NCI-H446 (cell line): ENCODE data around the gene PLAAT2.
"Not testable (repeated sequence)": the region's sequence is repeated elsewhere in the genome, so short reads cannot be mapped to it uniquely, and the experiment has no call there.

Experiments
- DNase-seq, 2 experiments: peaks; one replicate each; lab custom pipeline; 2025; lab: John Stamatoyannopoulos, UW

Gene PLAAT2

DNA sequence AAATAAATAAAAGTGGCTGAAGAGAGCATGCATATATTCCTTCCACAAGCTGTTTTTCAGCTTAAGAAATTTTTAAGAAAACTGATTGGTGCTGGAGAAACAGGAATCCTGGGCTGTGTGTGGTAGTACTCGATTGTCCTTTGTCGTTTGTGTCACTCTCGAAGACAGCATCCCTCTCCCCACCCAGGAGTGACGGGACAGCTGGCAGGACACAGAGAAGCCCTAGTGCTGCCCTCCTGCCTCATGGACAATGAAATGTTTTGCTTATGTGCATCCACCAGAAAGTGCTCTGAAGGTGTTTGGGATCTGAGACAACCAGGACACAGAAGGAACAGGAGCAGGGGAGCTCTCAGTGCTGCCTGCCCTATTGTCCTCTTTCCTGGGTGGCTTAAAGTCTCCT is 13.8 kb downstream of the PLAAT2 start:
- DNase-seq = no peak

DNA sequence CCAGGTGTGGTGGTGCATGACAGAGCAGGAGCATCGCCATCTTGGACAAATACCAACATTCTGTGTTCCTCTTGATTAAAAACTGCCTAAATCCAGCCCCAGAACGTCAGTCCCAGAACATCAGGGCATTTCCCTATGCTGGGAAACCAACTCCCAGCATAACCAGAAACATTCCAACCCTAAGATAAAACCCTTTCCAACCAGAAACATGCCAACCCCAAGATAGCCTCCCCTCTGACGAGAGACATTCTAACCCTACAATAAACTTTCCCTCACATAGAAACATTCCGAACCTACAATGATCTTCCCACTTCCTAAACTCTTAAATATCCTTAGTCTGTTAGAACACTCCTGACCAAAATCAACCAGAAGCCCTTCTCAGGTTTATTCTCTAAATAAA is 15.0 kb downstream of the PLAAT2 start:
- no peak for DNase-seq

DNA sequence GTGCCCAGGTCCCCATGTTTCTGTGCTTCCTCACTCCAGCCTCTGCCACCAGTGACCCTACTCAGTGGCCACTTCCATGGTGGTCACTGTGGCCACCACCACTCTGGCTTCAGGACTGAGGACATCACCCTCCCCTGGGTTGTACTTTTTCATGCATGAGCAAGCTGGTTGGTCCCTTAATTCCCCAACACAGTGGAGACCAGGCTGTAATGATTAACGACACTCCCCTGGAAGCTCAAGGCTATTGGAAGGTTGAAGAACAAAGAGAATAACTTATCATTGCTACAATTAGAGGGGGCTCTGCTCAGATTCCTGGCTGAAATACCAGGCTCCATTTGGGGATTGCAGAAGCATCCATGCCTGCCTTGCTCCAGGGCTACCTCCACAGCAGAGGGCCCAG is 16.1 kb downstream of the PLAAT2 start:
- DNase-seq = no peak

DNA sequence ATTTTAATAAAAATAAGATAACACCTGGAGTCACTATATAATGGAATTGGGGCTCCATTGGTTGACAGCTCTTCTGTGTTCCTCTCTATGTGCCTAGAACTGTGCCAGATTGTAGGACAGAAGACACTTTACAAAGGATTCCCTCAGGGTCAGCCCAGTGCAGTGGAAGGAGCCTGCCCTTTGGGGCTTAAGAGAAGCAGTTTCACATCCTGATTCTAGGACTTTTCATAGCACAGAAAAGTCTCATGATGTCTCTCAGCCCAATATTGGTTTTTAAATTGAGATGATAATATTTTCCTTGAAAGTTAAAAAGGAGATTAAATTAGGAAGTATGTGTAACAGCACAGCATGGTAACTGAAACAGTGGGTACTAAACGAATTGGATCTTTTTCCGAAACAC is 19.5 kb downstream of the PLAAT2 start:
- DNase-seq = no peak

DNA sequence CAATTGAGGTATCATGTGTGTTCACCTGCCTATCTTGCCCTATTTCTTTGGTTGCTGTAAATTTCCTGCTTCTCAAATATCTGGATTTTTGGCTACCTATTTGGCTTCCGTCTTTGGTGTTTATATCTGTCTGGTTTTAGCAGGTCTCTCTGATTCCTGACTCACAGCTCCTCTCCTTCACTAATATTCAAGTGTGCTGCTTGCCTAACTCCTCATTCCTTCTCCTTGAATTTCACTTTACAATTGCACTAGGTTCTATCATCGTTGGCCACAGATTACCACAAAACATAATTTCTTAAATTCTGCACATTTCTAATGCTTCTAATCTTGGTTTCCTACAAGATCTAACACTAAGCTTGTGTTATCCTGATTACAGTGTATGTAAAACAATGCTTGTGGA is 20.7 kb downstream of the PLAAT2 start:
- DNase-seq = not testable (repeated sequence)

DNA sequence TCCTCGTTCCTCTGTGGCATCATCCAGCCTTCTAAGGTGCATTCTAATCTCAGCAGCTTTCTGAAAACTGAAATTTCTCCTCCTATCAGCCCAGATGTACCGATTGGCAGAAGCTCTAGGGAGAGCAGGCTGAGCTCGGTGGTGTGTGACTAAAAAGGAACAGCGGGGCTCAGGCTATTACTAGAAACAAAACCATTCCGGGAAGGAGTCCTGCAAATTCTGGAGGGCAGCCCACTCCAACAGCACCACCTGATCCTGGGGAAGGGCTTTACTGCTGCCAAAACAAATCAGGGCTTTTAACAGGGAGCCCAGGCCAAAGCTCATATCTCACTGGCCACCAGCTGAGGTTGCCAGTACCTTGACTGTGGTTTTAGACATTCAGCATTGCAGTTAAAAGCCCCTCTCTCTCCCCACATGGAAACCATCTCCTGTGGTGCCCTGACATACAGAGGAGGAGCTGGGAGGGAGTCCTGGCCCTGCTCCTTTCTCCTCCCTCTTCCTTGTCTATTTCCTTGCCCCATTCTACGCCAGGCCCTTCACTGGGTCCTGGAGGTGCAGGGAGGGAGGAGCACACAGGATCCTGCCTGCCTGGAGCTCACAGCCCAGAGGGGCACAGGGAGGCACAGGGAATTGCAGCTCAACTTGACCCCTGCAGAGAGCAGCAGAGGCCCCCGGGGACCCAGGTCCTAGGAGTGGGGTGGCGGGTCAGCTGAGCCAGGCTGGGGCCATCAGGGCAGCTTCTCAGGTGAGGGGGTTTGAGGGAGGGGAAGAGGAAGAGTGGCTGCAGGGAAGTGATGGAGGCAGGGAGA is 25.7 kb downstream of the PLAAT2 start:
- peak; percentile 56 to 79 for DNase-seq

DNA sequence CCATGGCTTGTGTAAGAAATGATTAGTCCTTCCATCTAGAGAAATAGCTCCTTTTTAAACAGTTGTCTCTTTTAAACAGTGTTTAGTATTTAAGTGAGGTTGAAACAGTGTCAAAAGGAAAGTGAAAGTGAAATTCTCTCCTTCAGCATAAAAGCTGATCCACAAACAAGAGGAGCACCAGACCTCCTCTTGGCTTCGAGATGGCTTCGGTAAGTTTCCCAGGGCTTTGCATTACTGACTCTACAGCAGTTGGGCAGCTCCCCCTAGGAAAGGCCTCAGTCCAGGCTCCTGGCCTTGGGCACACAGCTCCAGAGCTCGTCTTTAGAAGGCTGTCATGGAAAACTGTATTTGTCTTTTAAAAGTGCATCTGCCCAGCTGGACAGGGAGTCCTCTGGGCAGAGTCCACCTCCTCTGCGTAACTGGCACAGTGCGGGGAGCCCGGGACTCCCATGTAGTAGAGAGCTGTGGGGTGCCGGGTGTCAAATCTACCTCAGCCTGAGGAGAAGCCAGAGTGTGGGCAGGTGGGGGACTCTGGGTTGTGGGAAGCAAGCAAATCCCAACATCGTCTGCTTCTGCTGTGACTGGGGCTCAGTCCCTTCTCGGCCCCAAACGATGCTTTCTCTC is 26.4 kb downstream of the PLAAT2 start, which contains the start of gene PLAAT4:
Gene PLAAT4, plus strand, starts transcription at position 140 of the 624 bp plus-strand sequence. Its CDS starts 61 bp downstream, at position 201.
- DNase-seq = no peak

DNA sequence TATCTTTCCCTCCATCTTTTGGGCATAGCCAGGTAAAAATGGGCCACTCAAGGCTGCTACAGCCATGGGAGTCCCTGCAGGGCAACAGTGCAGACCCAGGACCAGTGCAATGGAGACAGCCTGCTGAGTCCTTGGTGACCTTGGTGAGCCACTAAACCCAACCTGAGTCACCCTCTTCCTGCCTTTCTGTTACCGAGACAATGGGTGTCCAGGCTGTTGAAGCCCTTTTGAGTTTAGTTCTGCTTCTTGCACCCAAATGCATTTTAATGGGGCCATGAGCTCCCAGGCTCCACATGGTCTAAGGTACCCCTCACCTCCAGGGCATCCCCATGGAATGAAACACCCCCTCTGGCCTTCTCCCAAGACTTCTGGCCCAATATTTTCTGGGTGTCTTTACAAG is 27.4 kb downstream of the PLAAT2 start:
- DNase-seq = no peak

DNA sequence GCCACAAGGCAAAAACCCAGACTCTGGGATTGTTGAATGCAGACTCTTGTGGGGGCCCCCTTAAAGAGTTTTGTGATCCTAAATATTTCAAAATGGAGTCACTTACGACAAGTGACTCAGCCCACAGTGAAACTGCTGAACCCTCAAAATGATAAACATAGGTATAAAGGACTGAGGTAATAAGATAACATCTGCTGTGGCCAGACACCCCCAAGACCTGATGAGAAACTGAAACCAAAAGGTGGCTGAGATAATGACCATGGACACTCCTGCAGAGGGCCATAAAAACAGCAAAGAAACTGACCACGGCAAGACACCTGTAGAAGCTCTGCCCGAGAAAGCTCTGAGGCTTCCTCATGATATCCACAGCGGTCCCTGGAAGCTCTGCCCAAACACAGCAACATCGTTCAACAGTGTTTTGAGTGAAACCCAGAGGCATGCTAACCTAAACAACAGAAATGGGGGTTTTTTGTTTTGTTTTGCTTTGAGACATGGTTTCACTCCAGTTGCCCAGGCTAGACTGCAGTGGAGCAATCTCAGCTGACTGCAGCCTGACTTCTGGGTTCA is 28.2 kb downstream of the PLAAT2 start:
- no peak for DNase-seq

DNA sequence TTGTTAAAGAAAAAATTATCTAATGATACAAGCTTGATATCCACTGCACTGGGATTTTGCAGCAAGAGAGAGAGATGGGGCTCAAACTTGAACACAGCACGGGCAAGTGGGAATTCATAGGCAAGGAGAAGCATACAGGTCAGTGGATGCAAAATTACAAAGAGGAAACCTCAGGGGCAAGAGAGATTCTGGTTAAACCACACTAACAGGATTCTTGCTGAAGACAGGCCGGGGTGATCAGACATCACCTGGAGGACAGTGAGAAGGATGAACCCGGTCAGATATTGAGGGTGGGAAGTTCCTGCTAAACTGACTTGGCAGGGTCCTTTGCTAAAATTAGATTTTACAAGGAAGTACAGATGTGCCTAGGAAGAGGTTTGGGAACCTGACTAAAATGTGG is 29.1 kb downstream of the PLAAT2 start:
- no peak for DNase-seq

DNA sequence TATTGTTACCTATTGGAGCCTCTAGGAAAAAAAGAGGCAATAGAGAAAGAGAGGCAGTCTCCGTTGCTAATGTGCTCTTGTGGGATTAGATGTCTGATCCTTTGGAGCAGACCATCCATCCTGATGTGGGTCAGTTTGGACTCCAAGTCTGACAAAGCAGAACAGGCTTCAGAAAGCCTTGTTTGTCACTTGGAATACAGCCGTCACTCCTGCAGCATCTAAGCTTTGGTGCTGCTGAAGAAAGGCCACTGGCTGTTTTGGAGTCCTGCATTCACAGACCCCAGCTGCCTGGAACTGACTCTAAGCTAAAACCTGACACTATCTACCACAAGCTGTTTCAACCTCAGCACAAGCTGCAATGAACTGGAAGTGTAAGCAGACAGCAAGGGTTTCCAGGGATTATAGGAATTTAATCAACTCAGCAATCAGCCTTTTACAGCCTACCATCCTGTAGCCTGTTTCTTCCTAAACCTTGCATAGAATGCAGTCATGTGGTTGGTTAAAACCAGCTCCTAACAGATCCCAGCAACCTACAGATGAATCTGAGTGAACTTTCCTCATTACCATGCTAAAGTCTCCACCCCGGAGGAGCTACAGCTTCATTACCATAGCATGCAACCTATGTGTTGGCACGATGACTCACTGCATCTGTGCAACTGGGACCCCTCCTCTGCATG is 30.2 kb downstream of the PLAAT2 start:
- no peak for DNase-seq

DNA sequence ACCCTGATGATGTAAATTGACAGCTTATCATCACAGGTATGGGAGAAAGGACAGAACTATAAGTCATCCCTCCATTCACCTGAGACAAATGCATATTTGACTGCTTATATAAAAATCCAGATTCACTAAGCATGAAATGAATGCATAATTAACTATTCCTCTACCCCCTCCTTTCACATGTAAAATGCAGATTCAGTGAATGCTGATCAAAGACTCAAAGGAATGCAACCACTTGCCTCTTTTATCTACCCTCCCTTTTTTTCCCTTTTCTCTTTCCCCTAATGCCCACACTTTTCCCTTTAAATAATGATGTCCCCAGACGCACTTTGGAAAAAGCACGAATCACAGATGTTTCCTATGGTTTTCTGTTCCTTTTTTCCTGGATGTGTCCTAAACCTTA is 31.1 kb downstream of the PLAAT2 start:
- DNase-seq = no peak

DNA sequence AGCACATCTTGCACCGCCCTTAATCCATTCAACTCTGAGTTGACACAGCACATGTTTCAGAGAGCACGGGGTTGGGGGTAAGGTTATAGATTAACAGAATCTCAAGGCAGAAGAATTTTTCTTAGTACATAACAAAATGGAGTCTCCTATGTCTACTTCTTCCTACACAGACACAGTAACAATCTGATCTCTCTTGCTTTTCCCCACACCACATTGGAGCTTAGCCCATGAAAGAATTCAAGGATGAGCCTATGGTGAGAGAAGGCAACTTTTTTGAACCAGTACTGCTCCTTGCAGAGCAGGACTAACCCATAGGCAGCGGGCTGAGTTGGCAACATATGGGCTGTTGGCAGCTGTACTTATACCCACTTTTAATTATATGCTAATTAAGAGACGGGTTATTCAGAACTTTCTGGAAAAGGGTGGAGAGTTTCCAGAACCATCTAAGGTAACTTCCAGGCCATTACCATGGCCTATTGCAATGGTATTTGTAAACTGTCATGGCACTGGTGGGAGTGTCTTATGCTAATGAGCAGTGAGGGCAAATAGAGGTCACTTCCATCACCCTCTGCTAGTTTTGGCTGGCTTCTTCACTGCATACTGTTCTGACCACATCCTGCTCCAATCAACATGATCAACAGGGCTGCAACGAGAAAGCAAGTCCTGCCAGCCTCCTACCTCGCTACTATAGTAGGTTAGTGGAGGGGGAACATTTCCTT is 31.9 kb downstream of the PLAAT2 start:
- DNase-seq = not testable (repeated sequence)

DNA sequence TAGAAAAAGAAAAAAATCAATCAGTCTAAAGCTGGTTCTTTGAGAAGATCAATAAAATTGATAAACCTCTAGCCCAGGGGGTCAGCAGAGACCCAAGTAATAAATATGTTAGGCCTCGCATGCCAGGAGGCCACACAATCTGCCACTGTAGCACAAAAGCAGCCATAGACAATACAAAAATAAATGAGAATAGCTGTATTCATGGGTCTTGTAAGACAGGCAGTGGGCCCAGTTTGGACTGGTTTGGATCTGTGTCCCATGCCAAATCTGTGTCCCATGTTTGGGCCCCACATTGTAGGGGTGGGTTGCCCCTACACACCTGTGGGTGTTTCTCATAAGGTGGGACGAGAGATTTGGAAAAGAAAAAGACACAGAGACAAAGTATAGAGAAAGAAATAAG is 33.2 kb downstream of the PLAAT2 start:
- DNase-seq = no peak

DNA sequence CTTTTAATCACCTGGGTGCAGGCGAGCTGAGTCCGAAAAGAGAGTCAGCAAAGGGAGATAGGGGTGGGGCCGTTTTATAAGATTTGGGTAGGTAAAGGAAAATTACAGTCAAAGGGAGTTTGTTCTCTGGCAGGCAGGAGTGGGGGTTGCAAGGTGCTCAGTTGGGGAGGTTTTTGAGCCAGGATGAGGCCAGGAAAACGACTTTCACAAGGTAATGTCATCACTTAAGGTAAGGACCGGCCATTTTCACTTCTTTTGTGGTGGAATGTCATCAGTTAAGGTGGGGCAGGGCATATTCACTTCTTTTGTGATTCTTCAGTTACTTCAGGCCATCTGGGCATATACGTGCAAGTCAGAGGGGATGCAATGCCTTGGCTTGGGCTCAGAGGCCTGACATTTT is 33.8 kb downstream of the PLAAT2 start:
- DNase-seq = not testable (repeated sequence)

DNA sequence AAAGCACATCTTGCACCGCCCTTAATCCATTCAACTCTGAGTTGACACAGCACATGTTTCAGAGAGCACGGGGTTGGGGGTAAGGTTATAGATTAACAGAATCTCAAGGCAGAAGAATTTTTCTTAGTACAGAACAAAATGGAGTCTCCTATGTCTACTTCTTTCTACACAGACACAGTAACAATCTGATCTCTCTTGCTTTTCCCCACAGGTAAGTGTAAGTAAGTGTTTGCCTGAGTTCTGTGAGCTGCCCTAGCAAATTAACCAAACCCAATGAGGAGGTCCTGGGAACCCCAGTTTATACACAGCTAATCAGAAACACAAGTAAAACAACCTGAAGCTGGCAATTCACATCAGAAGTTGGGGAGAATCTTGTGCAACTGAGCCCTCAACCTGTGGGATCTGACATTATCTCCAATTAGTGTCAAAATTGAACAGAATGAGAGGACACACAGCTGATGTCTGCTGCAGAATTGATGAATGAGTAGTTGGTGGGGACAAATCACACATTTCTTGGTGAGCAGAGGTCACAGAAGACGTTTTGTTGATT is 34.4 kb downstream of the PLAAT2 start:
- DNase-seq = not testable (repeated sequence)

DNA sequence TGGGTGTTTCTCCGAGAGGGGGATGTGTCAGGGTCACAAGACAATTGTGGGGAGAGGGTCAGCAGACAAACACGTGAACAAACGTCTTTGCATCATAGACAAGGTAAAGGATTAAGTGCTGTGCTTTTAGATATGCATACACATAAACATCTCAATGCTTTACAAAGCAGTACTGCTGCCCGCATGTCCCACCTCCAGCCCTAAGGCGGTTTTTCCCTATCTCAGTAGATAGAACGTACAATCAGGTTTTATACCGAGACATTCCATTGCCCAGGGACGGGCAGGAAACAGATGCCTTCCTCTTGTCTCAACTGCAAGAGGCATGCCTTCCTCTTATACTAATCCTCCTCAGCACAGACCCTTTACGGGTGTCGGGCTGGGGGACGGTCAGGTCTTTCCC is 35.0 kb downstream of the PLAAT2 start:
- not testable (repeated sequence) for DNase-seq

DNA sequence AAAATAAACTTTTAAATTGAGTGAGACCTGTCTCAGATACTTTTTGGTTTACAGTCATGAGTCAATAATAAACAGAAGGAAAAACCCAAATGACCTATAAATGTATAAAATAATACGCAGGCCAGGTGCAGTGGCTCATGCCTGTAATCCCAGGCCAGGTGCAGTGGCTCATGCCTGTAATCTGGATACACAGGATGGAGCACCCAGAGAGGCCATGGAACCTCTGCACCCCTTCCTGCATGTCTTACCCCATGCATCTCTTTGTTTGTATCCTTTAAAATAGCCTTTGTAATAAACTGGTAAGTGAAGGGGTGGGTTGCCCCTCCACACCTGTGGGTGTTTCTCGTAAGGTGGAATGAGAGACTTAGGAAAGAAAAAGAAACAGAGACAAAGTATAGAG is 35.5 kb downstream of the PLAAT2 start:
- no peak for DNase-seq

DNA sequence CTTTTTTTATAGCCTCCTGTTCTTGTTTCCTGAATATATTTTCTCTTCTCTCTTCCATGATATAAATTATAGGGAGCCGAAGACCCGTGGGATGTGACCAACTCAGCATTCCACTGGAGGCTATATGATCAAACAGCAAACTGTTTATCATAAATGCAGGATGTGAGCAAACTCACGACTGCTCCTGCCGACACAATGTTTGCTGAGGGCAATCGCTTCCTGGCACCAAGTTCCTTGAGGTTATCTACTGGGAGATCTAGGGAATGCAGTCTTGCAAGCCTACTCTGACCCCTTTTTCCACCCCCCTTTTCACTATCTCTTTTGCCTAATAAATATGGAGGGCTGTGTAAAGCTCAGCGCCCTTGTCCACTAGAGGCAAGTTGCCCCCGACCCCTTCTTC is 40.0 kb downstream of the PLAAT2 start:
- DNase-seq = no peak

DNA sequence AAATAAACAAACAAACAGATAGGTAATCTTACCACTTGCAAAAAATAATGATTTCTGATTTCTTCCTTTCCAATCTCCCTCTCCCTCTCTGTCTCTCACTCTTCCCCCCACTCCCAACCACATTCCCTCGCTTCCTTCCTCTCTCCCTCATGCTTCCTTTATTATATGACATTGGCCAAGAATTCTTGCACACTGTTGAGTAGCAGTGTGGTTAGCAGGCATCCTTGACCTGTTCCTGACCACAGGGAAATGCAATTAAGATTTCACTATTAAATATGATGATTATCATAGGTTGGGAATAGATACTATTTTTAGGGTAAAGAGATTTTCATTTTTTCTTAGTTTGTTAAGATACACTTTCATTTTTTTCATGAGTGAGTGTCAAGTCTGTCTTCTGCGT is 41.3 kb downstream of the PLAAT2 start:
- DNase-seq = no peak

DNA sequence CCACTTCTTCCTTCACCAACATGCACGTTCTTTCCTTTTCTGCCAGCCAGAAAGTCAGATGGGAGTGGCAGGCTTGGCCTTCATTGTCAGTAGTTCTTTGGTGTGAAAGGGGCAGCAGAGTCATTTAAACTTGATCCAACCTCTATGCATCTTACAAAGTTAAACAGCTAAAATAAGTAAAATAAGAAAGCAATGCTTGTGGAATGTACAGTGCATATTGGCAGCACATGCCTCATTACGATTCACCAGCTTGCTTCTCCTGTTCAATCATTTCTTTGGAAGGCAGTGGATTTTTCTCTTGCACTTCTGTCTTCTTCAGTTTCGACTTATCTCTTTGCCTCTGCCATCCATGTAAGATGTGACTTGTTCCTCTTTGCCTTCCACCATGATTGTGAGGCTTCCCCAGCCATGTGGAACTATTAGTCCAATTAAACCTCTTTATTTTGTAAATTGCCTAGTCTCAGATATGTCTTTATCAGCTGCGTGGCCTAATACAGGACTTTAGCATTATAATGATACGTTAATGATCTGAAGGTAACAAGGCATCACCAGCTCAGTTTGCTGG is 42.5 kb downstream of the PLAAT2 start:
- DNase-seq = no peak
